ENCODE measurements around the gene RDH16. TPM values are rescaled to one million over a fixed set of nuclear protein-coding genes. Genes with fewer than 3 reads are reported as not detected.

Gene RDH16
- polyA plus RNA-seq, 2 of the 4 experiments (the other 2 are of a cell fraction), result 0.06 to 0.21 TPM

GRCh38 chr12:56998981-56999380, 41.6 kb upstream of the RDH16 start:
- DNase-seq (ENCODE audit: low read depth in 1 of 2, low spot score in 1 of 2), result no peak
- TF ChIP-seq, protein P1, sequence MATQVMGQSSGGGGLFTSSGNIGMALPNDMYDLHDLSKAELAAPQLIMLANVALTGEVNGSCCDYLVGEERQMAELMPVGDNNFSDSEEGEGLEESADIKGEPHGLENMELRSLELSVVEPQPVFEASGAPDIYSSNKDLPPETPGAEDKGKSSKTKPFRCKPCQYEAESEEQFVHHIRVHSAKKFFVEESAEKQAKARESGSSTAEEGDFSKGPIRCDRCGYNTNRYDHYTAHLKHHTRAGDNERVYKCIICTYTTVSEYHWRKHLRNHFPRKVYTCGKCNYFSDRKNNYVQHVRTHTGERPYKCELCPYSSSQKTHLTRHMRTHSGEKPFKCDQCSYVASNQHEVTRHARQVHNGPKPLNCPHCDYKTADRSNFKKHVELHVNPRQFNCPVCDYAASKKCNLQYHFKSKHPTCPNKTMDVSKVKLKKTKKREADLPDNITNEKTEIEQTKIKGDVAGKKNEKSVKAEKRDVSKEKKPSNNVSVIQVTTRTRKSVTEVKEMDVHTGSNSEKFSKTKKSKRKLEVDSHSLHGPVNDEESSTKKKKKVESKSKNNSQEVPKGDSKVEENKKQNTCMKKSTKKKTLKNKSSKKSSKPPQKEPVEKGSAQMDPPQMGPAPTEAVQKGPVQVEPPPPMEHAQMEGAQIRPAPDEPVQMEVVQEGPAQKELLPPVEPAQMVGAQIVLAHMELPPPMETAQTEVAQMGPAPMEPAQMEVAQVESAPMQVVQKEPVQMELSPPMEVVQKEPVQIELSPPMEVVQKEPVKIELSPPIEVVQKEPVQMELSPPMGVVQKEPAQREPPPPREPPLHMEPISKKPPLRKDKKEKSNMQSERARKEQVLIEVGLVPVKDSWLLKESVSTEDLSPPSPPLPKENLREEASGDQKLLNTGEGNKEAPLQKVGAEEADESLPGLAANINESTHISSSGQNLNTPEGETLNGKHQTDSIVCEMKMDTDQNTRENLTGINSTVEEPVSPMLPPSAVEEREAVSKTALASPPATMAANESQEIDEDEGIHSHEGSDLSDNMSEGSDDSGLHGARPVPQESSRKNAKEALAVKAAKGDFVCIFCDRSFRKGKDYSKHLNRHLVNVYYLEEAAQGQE (IDR thresholded peaks at IDR 0.05), result no peak
- TF ChIP-seq NR3C1 (IDR thresholded peaks at IDR 0.05) (no peak), RARB (CRISPR knock-in tag; IDR thresholded peaks at IDR 0.05) (no peak), TFCP2L1 (CRISPR knock-in tag; IDR thresholded peaks at IDR 0.05) (no peak), CBX8 (IDR thresholded peaks at IDR 0.05) (no peak), KDM1A (IDR thresholded peaks at IDR 0.05; ENCODE audit: low read depth) (no peak), ZSCAN20 (CRISPR knock-in tag; IDR thresholded peaks at IDR 0.05) (no peak), RAD21 (conservative IDR thresholded peaks at IDR 0.05 in 1 of 2, IDR thresholded peaks at IDR 0.05 in 1 of 2) (no peak), JUNB (IDR thresholded peaks at IDR 0.05) (no peak), ZFP36 (IDR thresholded peaks at IDR 0.05; ENCODE audit: borderline replicate concordance, partially characterized antibody) (no peak), RFX5 (IDR thresholded peaks at IDR 0.05) (no peak), MAZ (IDR thresholded peaks at IDR 0.05; ENCODE audit: borderline replicate concordance, low read depth, low read length) (no peak), ZC3H11A (IDR thresholded peaks at IDR 0.05) (no peak), HDAC2 (IDR thresholded peaks at IDR 0.05) (no peak), NFE2L2 (conservative IDR thresholded peaks at IDR 0.05; ENCODE audit: low read length) (no peak), ZNF302 (CRISPR knock-in tag; IDR thresholded peaks at IDR 0.05) (no peak)
- TF ChIP-seq, protein P2, sequence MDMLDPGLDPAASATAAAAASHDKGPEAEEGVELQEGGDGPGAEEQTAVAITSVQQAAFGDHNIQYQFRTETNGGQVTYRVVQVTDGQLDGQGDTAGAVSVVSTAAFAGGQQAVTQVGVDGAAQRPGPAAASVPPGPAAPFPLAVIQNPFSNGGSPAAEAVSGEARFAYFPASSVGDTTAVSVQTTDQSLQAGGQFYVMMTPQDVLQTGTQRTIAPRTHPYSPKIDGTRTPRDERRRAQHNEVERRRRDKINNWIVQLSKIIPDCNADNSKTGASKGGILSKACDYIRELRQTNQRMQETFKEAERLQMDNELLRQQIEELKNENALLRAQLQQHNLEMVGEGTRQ (IDR thresholded peaks at IDR 0.05), result no peak
- TF ChIP-seq, protein P3, sequence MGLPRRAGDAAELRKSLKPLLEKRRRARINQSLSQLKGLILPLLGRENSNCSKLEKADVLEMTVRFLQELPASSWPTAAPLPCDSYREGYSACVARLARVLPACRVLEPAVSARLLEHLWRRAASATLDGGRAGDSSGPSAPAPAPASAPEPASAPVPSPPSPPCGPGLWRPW (IDR thresholded peaks at IDR 0.05), result no peak
- TF ChIP-seq, protein P4, sequence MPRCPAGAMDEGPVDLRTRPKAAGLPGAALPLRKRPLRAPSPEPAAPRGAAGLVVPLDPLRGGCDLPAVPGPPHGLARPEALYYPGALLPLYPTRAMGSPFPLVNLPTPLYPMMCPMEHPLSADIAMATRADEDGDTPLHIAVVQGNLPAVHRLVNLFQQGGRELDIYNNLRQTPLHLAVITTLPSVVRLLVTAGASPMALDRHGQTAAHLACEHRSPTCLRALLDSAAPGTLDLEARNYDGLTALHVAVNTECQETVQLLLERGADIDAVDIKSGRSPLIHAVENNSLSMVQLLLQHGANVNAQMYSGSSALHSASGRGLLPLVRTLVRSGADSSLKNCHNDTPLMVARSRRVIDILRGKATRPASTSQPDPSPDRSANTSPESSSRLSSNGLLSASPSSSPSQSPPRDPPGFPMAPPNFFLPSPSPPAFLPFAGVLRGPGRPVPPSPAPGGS (IDR thresholded peaks at IDR 0.05), result no peak
- whole genome bisulfite sequencing (ENCODE audit: missing lambda C conversion rate), result 71% methylated on average over 4 of the region's 4 CpGs
- ATAC-seq, result no peak
- Histone ChIP-seq H3K9me3 (no peaks in the 10 kb centered on the region), H3K4me2 (no peak overlapping the region), H3K4me1 (peaks cover 13% of the 10 kb centered on the region), H3K27ac (no peak overlapping the region), H3K4me3 (no peak overlapping the region)
- ChIA-PET POLR2A (no interaction called here), CTCF (interaction anchor here (1.0 to 10.1 kb wide), 8 partner anchors 11 to 244 kb away, joined by 3 to 119 read pairs (median 6); no protein-coding TSS in a partner anchor)
- no peak for FAIRE-seq

GRCh38 chr12:56998316-56998715, 40.9 kb upstream of the RDH16 start:
- no peak overlapping the region for H3K27ac ChIP-seq
- no peak overlapping the region for H3K4me2 ChIP-seq
- TF ChIP-seq POLR2A (IDR thresholded peaks at IDR 0.05; ENCODE audit: low read length) (0 out of 2 replicates have a peak, but pooled peaks have one; percentile 10), GATA3 (IDR thresholded peaks at IDR 0.05; ENCODE audit: borderline replicate concordance) (no peak), CTCF (IDR thresholded peaks at IDR 0.05) (no peak), NR3C1 (IDR thresholded peaks at IDR 0.05) (no peak), POLR2AphosphoS2 (conservative IDR thresholded peaks at IDR 0.05; ENCODE audit: low read length) (no peak), CHD4 (IDR thresholded peaks at IDR 0.05; ENCODE audit: borderline replicate concordance) (no peak), RAD21 (conservative IDR thresholded peaks at IDR 0.05 in 1 of 2, IDR thresholded peaks at IDR 0.05 in 1 of 2) (no peak), HMGXB4 (CRISPR knock-in tag; IDR thresholded peaks at IDR 0.05; ENCODE audit: borderline replicate concordance) (no peak)
- TF ChIP-seq, protein P5, sequence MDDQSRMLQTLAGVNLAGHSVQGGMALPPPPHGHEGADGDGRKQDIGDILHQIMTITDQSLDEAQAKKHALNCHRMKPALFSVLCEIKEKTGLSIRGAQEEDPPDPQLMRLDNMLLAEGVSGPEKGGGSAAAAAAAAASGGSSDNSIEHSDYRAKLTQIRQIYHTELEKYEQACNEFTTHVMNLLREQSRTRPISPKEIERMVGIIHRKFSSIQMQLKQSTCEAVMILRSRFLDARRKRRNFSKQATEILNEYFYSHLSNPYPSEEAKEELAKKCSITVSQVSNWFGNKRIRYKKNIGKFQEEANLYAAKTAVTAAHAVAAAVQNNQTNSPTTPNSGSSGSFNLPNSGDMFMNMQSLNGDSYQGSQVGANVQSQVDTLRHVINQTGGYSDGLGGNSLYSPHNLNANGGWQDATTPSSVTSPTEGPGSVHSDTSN (IDR thresholded peaks at IDR 0.05), result no peak
- FAIRE-seq (no peak), ATAC-seq (no peak), DNase-seq (ENCODE audit: low read depth in 1 of 2, low spot score in 1 of 2) (no peak)
- H3K4me1 ChIP-seq, result peaks cover 13% of the 10 kb centered on the region
- ChIA-PET CTCF (interaction anchor here (0.7 to 10.1 kb wide), 7 partner anchors 11 to 240 kb away, joined by 3 to 119 read pairs (median 8); no protein-coding TSS in a partner anchor), POLR2A (no interaction called here)
- no peak overlapping the region for H3K4me3 ChIP-seq
- 94% methylated on average over 6 of the region's 6 CpGs for WGBS (ENCODE audit: missing lambda C conversion rate)
- H3K9me3 ChIP-seq, result no peaks in the 10 kb centered on the region

Data from A549 (cell line).